COLO668 (cell line): ENCODE measurements around the gene CYP4F22.
"Not testable (repeated sequence)": the region's sequence is repeated elsewhere in the genome, so short reads cannot be mapped to it uniquely, and the experiment has no call there.

Experiments used
- DNase-seq: peaks from one replicate; lab custom pipeline; 2025; ENCODE audit not compliant: unreplicated experiment; lab: John Stamatoyannopoulos, UW

Gene CYP4F22

GRCh38 chr19:15564534-15565168 is 56.3 kb downstream of the CYP4F22 start:
- no peak for DNase-seq

- DNase-seq: no peak
Observed at GRCh38 chr19:15570420-15570819, 62.1 kb downstream of the CYP4F22 start.

- no peak for DNase-seq
Observed at GRCh38 chr19:15575406-15575805, 67.1 kb downstream of the CYP4F22 start.

GRCh38 chr19:15576526-15577156 is 68.3 kb downstream of the CYP4F22 start:
- no peak for DNase-seq

- no peak for DNase-seq
Observed at GRCh38 chr19:15577184-15577771, 69.0 kb downstream of the CYP4F22 start.

GRCh38 chr19:15583346-15583745 is 75.0 kb downstream of the CYP4F22 start:
- no peak for DNase-seq

GRCh38 chr19:15584095-15584494 is 75.8 kb downstream of the CYP4F22 start:
- no peak for DNase-seq

GRCh38 chr19:15584541-15585115 is 76.3 kb downstream of the CYP4F22 start:
- peak; percentile 62 for DNase-seq

- DNase-seq: no peak
Observed at GRCh38 chr19:15587663-15588062, 79.3 kb downstream of the CYP4F22 start.

GRCh38 chr19:15588265-15588664 is 79.9 kb downstream of the CYP4F22 start:
- no peak for DNase-seq

GRCh38 chr19:15589760-15590451 is 81.6 kb downstream of the CYP4F22 start:
- no peak for DNase-seq

GRCh38 chr19:15591796-15592195 is 83.5 kb downstream of the CYP4F22 start:
- DNase-seq: no peak

- not testable (repeated sequence) for DNase-seq
Observed at GRCh38 chr19:15592506-15592905, 84.2 kb downstream of the CYP4F22 start.

- DNase-seq: not testable (repeated sequence)
Observed at GRCh38 chr19:15593766-15594165, 85.4 kb downstream of the CYP4F22 start.

- DNase-seq: no peak
Observed at GRCh38 chr19:15595069-15595468, 86.7 kb downstream of the CYP4F22 start.
